Testis (tissue), 2 donors: ENCODE measurements around the gene AKT1.

ENCODE experiments used
- CTCF ChIP-seq, 3 experiments: fragments of 450-650 bp in 2 of 3; fragments of 200-600 bp in 1 of 3; sonication (generic) in 1 of 3; IDR thresholded peaks; one replicate each; pipeline ENCODE4 v1.5.1; 2016 to 2019; ENCODE audit warnings: antibody characterized with exemption in 3 of 3, mild to moderate bottlenecking in 2 of 3, moderate library complexity in 1 of 3
- POLR2A ChIP-seq: fragments of 450-650 bp; IDR thresholded peaks from one replicate; pipeline ENCODE4 v1.6.1; 2017; ENCODE audit warnings: antibody characterized with exemption, mild to moderate bottlenecking, moderate library complexity

- TF ChIP-seq CTCF (IDR thresholded peaks at IDR 0.05) (no peak), POLR2A (no peak)
Measured at GRCh38 chr14:104818714-104819161, 23.2 kb upstream of the AKT1 start.
